Type B pancreatic cell (in vitro differentiated cells): ENCODE data around the gene ZBTB47. TPM values are rescaled to one million over a fixed set of nuclear protein-coding genes. Genes with fewer than 3 reads are reported as not detected.

ENCODE experiments used
- DNase-seq: peaks from one replicate; pipeline ENCODE4 v3.0.0; 2021; ENCODE audit warnings: mixed read lengths; ENCODE audit not compliant: unreplicated experiment; ENCODE audit errors: extremely low spot score
- H3K27ac Mint-ChIP-seq: 2 replicates; pipeline ENCODE4 v1.8.0; 2021; ENCODE audit warnings: mild to moderate bottlenecking, mixed read lengths
- H3K27me3 Mint-ChIP-seq: 2 replicates; pipeline ENCODE4 v1.8.0; 2021; ENCODE audit warnings: mixed read lengths
- H3K36me3 Mint-ChIP-seq: 2 replicates; pipeline ENCODE4 v1.8.0; 2021; ENCODE audit warnings: mixed read lengths
- H3K4me1 Mint-ChIP-seq: one replicate; pipeline ENCODE4 v1.8.0; 2021; ENCODE audit warnings: mixed read lengths; ENCODE audit not compliant: unreplicated experiment
- H3K4me3 Mint-ChIP-seq: 2 replicates; pipeline ENCODE4 v1.8.0; 2021; ENCODE audit warnings: mild to moderate bottlenecking, mixed read lengths
- H3K9me3 Mint-ChIP-seq: 2 replicates; pipeline ENCODE4 v1.8.0; 2021; ENCODE audit warnings: mixed read lengths
- total RNA-seq: library from RNA; stranded (reverse); gene quantifications from 2 replicates; pipeline ENCODE4 v1.2.1, GENCODE V29; 2021; ENCODE audit warnings: low replicate concordance
- TF ChIP-seq, protein P1 (sequence below): fragments of 200-600 bp; sonication (generic); conservative IDR thresholded peaks from 2 replicates; pipeline ENCODE4 v1.5.0; 2021; ENCODE audit warnings: antibody characterized with exemption, mild to moderate bottlenecking

Gene ZBTB47
- total RNA-seq, 1 donor from 2014 or later: 8.1 TPM

DNA sequence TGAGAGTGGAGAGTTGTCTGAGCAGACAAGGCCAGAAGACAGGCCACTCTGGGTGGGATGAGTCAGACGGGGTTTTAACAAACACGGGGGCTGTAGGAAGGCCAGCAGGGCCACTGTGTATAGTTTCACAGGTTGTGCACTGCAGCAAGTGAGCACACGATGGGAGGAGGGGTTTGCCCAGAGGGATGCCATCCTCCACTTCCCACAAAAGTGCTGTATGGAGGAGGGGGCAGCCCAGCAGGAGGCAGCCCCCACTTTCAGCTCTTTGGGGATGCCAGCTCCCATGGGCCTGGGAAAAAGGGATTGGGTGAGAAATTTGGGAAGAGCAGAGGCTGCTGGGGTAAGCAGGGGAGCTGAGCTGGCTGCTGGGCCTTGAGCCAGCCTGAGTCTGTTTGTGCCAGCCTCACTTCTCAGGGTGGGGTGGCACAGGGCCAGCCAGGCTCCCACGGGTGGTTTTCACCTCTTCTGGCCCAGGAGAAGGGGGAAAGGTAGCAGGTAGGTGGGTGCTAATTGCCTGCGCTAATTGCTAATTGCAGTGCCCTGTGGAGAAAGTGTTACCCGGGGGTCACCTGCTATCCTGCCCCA lies 6.7 kb downstream of the ZBTB47 start:
- H3K27me3 Mint-ChIP-seq: no peaks in the 10 kb centered on the region
- no peaks in the 10 kb centered on the region for H3K9me3 Mint-ChIP-seq
- TF ChIP-seq, protein P1, sequence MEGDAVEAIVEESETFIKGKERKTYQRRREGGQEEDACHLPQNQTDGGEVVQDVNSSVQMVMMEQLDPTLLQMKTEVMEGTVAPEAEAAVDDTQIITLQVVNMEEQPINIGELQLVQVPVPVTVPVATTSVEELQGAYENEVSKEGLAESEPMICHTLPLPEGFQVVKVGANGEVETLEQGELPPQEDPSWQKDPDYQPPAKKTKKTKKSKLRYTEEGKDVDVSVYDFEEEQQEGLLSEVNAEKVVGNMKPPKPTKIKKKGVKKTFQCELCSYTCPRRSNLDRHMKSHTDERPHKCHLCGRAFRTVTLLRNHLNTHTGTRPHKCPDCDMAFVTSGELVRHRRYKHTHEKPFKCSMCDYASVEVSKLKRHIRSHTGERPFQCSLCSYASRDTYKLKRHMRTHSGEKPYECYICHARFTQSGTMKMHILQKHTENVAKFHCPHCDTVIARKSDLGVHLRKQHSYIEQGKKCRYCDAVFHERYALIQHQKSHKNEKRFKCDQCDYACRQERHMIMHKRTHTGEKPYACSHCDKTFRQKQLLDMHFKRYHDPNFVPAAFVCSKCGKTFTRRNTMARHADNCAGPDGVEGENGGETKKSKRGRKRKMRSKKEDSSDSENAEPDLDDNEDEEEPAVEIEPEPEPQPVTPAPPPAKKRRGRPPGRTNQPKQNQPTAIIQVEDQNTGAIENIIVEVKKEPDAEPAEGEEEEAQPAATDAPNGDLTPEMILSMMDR: no peak
- no peak overlapping the region for H3K4me3 Mint-ChIP-seq
- H3K36me3 Mint-ChIP-seq: peaks cover 5% of the 10 kb centered on the region
- peaks cover 3% of the 10 kb centered on the region for H3K4me1 Mint-ChIP-seq
- no peak for DNase-seq
- no peak overlapping the region for H3K27ac Mint-ChIP-seq

- TF ChIP-seq, protein P1: no peak
- DNase-seq: no peak
- H3K4me1 Mint-ChIP-seq: peaks cover 3% of the 10 kb centered on the region
- no peak overlapping the region for H3K4me3 Mint-ChIP-seq
- H3K9me3 Mint-ChIP-seq: no peaks in the 10 kb centered on the region
- no peaks in the 10 kb centered on the region for H3K27me3 Mint-ChIP-seq
- peaks cover 5% of the 10 kb centered on the region for H3K36me3 Mint-ChIP-seq
- no peak overlapping the region for H3K27ac Mint-ChIP-seq
Observed at GRCh38 chr3:42660898-42661297, 7.4 kb downstream of the ZBTB47 start.

DNA sequence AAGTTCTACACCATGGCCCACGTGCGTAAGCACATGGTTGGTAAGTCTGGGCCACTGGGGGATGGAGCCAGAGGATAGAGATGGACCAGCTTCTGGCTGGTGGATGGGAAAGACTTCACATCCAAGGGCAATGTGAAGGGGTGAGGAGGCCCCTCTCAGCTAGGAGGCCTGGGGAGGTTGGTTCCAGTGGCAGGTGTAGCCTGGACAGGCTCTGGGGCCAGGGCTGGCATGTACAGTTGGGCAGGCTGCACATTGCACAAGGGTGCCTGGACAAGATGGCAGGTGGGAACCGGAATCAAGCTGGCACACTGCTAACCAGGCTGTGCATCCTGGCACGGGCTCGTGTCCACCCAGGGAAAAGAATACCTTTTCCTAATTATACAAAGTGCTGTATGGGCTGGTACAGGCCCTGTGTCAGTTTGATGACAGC lies 8.1 kb downstream of the ZBTB47 start:
- H3K36me3 Mint-ChIP-seq: peaks cover 5% of the 10 kb centered on the region
- H3K4me3 Mint-ChIP-seq: no peak overlapping the region
- no peaks in the 10 kb centered on the region for H3K27me3 Mint-ChIP-seq
- TF ChIP-seq, protein P1: no peak
- DNase-seq: no peak
- H3K27ac Mint-ChIP-seq: no peak overlapping the region
- H3K9me3 Mint-ChIP-seq: no peaks in the 10 kb centered on the region
- H3K4me1 Mint-ChIP-seq: no peaks in the 10 kb centered on the region

DNA sequence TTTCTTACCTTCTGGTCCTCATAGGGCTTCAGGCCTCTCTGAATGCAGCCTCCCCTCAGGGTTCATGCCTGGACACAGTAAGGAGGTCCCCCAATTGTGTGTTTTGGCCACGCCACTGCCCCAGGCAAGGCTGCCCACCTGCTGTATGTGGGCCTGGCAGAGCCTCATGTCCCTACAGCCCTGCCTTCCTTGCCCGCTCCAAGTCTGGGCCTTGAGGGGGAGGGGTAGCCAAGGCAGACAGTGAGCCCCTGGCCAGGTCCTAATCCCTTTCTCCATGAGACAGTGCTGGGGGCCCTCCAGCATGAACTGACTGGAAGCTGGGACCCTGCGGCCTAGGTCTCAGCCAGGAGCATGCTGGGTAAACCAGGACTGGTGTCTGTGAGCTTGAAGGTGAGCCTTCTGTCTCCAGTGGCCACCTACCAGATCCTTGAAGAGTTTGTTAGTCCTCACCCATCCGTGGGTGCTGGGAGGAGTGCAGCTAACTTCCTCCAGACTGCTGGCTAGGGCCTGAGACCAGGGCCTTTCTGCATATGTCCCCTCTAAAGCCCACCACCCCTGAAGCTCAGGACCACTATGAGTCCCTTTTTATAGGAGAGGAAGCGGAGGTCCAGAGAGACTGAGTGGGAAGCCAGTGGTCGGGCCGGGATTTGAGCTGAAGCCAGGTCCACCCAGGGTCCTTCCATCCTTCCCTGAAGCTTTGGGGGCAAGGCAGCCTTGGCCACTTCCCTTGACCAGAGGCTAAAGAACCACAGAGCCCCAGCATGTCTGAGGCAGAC lies 8.7 kb downstream of the ZBTB47 start:
- H3K4me1 Mint-ChIP-seq: no peaks in the 10 kb centered on the region
- no peak overlapping the region for H3K4me3 Mint-ChIP-seq
- peaks cover 5% of the 10 kb centered on the region for H3K36me3 Mint-ChIP-seq
- no peak for DNase-seq
- H3K27ac Mint-ChIP-seq: no peak overlapping the region
- H3K27me3 Mint-ChIP-seq: no peaks in the 10 kb centered on the region
- H3K9me3 Mint-ChIP-seq: no peaks in the 10 kb centered on the region
- TF ChIP-seq, protein P1: no peak

DNA sequence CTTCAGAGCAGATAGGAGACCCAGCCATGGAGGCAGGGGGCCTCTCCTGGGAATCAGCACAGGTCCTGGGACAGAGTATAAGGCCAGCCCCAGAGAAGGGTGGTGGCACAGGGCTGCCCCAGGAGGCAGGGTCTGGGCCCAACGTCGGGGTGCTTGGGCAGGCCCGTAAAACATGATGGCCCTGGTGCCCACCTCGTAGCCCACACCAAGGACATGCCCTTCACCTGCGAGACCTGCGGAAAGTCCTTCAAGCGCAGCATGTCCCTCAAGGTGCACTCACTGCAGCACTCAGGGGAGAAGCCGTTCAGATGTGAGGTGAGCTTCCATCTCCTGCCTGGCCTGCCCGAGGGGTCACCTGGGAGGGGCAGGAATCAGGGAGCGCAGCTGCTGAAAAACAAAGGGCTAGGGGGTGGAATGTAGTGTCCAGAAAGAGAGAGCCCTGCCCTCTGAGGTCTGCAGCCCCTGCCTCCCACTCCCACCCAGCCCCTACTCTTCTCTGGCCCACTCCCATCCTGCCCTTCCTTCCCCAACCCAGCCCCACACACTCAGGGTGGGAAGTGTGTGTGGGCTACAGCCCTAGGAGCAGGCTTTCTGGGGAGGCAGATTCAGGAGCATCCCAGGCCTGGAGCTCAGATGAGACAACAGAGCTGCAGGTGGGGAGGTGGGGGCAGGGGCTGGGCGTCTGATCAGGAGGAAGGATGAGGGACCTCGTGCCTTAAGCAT lies 9.5 kb downstream of the ZBTB47 start:
- Mint-ChIP-seq H3K9me3 (no peaks in the 10 kb centered on the region), H3K4me3 (no peak overlapping the region), H3K36me3 (peaks cover 5% of the 10 kb centered on the region), H3K27ac (no peak overlapping the region), H3K27me3 (no peaks in the 10 kb centered on the region), H3K4me1 (no peaks in the 10 kb centered on the region)
- TF ChIP-seq, protein P1: no peak
- no peak for DNase-seq
